MCF 10A (cell line): ENCODE measurements around the gene TCTN2. TPM values are rescaled to one million over a fixed set of nuclear protein-coding genes. Genes with fewer than 3 reads are reported as not detected.

Source experiments
- BruUV-seq: library from RNA; stranded (reverse); fragments of 400-500 nt; replicated peaks from 2 replicates; lab custom pipeline; 2021; lab: Mats Ljungman, UMichigan
- CTCF ChIA-PET: fragments of 300-600 bp; sonication (Branson Sonifier 250); formaldehyde crosslinking; extraction: SDS; loops from one replicate; lab custom pipeline; 2021; ENCODE audit warnings: antibody characterized with exemption, inconsistent platforms; lab: Yijun Ruan, JAX
- POLR2A ChIA-PET: fragments of 300-600, 350-650 bp; sonication (Branson Sonifier 250); formaldehyde crosslinking; extraction: SDS; loops from one replicate; lab custom pipeline; 2020; ENCODE audit warnings: antibody characterized with exemption, inconsistent platforms; lab: Yijun Ruan, JAX
- DNase-seq: peaks from one replicate; pipeline ENCODE4 v3.0.0-alpha.2; 2018; ENCODE audit not compliant: unreplicated experiment
- H3K27ac Mint-ChIP-seq: one replicate; pipeline ENCODE4 v1.8.0; 2022; ENCODE audit warnings: mild to moderate bottlenecking, low read depth, mixed read lengths; ENCODE audit not compliant: unreplicated experiment
- H3K27me3 Mint-ChIP-seq: one replicate; pipeline ENCODE4 v1.8.0; 2022; ENCODE audit warnings: mixed read lengths; ENCODE audit not compliant: insufficient read depth, unreplicated experiment
- H3K36me3 Mint-ChIP-seq: one replicate; pipeline ENCODE4 v1.8.0; 2022; ENCODE audit warnings: mild to moderate bottlenecking, moderate library complexity, mixed read lengths; ENCODE audit not compliant: insufficient read depth, unreplicated experiment
- H3K4me1 Mint-ChIP-seq: one replicate; pipeline ENCODE4 v1.8.0; 2022; ENCODE audit warnings: mixed read lengths; ENCODE audit not compliant: insufficient read depth, unreplicated experiment
- H3K4me3 Mint-ChIP-seq: one replicate; pipeline ENCODE4 v1.8.0; 2022; ENCODE audit warnings: mild to moderate bottlenecking, moderate library complexity, mixed read lengths; ENCODE audit not compliant: unreplicated experiment
- H3K9me3 Mint-ChIP-seq: one replicate; pipeline ENCODE4 v1.8.0; 2022; ENCODE audit warnings: mixed read lengths; ENCODE audit not compliant: unreplicated experiment
- intact Hi-C: fragments of 100-400 bp; cut with micrococcal nuclease; formaldehyde crosslinking; loops from 2 replicates; pipeline ENCODE4 v1.14.1; 2022
- total RNA-seq: library from RNA; stranded (reverse); gene quantifications from 2 replicates; pipeline ENCODE4 v1.2.3, GENCODE V29; 2022
- TF ChIP-seq, protein P1 (sequence below): fragments of 200-600 bp; IDR thresholded peaks from one replicate; pipeline ENCODE4 v1.8.0; 2022; ENCODE audit warnings: antibody characterized with exemption, mild to moderate bottlenecking; ENCODE audit not compliant: unreplicated experiment

TCTN2 gene
- total RNA-seq, 1 experiment from 2014 or later, result 5.0 TPM

DNA sequence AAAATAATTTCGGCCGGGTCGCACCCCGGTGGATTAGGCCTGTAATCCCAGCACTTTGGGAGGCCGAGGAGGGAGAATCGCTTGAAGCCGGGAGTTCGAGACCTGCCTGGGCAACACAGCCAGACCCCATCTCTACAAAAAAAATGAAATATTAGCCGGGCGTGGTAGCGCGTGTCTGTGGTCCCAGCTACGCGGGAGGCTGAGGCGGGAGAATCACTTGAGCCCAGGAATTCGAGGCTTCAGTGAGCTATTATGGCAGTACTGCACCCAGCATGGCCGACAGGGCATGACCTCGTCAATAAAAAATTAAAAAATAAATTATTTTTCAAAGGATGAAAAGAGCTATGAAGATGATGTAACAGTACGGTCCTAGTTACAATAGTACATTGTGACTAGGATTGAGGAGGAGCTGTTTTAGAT lies 36.8 kb upstream of the TCTN2 start:
- peak overlapping the region; percentile 93 for H3K4me3 Mint-ChIP-seq
- TSS peak; percentile 90 for BruUV-seq
- H3K9me3 Mint-ChIP-seq, result no peaks in the 10 kb centered on the region
- CTCF ChIA-PET, result interaction anchor here (0.8 kb wide), 1 partner anchor 51 kb away, joined by 3 read pairs; no protein-coding TSS in a partner anchor
- intact Hi-C loops, result no loop called here
- TF ChIP-seq, protein P1, sequence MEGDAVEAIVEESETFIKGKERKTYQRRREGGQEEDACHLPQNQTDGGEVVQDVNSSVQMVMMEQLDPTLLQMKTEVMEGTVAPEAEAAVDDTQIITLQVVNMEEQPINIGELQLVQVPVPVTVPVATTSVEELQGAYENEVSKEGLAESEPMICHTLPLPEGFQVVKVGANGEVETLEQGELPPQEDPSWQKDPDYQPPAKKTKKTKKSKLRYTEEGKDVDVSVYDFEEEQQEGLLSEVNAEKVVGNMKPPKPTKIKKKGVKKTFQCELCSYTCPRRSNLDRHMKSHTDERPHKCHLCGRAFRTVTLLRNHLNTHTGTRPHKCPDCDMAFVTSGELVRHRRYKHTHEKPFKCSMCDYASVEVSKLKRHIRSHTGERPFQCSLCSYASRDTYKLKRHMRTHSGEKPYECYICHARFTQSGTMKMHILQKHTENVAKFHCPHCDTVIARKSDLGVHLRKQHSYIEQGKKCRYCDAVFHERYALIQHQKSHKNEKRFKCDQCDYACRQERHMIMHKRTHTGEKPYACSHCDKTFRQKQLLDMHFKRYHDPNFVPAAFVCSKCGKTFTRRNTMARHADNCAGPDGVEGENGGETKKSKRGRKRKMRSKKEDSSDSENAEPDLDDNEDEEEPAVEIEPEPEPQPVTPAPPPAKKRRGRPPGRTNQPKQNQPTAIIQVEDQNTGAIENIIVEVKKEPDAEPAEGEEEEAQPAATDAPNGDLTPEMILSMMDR, result no peak
- POLR2A ChIA-PET, result interaction anchor here (0.8 to 1.7 kb wide), 12 partner anchors 8 to 401 kb away, joined by 3 to 5 read pairs (median 4); partner anchors contain the start of genes DDX55, KMT5A, MPHOSPH9 and MTRFR
- no peaks in the 10 kb centered on the region for H3K27me3 Mint-ChIP-seq
- H3K27ac Mint-ChIP-seq, result peak overlapping the region; percentile 99
- H3K36me3 Mint-ChIP-seq, result peaks cover 57% of the 10 kb centered on the region
- peaks cover 9% of the 10 kb centered on the region for H3K4me1 Mint-ChIP-seq
- DNase-seq, result no peak

DNA sequence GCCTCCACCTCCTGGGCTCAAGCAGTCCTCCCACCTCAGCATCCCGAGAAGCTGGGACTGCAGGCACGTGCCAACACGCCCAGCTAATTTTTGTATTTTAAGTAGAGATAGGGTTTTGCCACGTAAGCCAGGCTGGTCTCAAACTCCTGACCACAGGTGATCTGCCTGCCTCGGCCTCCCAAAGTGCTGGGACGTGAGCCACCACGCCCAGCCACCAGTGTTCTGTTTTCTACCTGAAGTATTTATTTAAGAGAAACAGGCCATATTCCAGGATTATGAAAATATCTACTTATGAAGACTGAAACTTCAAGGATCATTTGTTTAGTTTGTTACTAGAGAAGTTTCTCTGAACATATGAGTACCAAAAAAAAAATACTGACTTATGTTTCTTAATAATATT lies 27.0 kb upstream of the TCTN2 start:
- intact Hi-C loops, result no loop called here
- Mint-ChIP-seq H3K36me3 (peaks cover 88% of the 10 kb centered on the region), H3K9me3 (no peaks in the 10 kb centered on the region), H3K27ac (peak overlapping the region; percentile 59), H3K4me1 (no peaks in the 10 kb centered on the region), H3K4me3 (no peak overlapping the region), H3K27me3 (no peaks in the 10 kb centered on the region)
- TF ChIP-seq, protein P1, result no peak
- ChIA-PET CTCF (no interaction called here), POLR2A (interaction anchor here (0.7 to 1.6 kb wide), 2 partner anchors 30 to 42 kb away, joined by 3 to 6 read pairs; partner anchors contain the start of gene DDX55)
- no peak for DNase-seq
- no TSS peak for BruUV-seq

DNA sequence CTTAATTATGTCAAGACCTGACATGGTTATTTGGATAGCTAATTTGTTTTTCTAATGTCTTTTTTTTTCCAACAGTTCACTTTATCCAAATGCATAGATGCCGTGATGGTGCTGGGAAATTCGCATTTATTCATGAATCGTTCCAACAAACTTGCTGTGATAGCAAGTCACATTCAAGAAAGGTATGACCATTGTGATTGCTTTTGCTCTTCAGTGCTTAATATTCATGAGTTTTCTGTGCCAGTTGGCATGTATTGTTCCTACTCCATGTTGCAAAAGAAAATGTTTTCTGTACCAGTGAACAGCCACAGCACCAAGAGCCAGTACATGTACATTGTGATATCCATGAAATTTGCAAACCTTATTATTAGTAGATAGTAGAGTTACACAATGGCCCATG lies 25.5 kb upstream of the TCTN2 start:
- no peaks in the 10 kb centered on the region for H3K4me1 Mint-ChIP-seq
- H3K4me3 Mint-ChIP-seq, result no peak overlapping the region
- no peaks in the 10 kb centered on the region for H3K9me3 Mint-ChIP-seq
- no peak for DNase-seq
- no TSS peak for BruUV-seq
- TF ChIP-seq, protein P1, result no peak
- POLR2A ChIA-PET, result interaction anchor here (0.6 to 1.5 kb wide), 4 partner anchors 10 to 294 kb away, joined by 3 to 5 read pairs (median 4); no protein-coding TSS in a partner anchor
- H3K27me3 Mint-ChIP-seq, result no peaks in the 10 kb centered on the region
- CTCF ChIA-PET, result interaction anchor here (0.6 to 1.2 kb wide), 3 partner anchors 12 to 1510 kb away, joined by 3 to 5 read pairs (median 4); no protein-coding TSS in a partner anchor
- no peak overlapping the region for H3K27ac Mint-ChIP-seq
- intact Hi-C loops, result no loop called here
- H3K36me3 Mint-ChIP-seq, result peaks cover 93% of the 10 kb centered on the region

DNA sequence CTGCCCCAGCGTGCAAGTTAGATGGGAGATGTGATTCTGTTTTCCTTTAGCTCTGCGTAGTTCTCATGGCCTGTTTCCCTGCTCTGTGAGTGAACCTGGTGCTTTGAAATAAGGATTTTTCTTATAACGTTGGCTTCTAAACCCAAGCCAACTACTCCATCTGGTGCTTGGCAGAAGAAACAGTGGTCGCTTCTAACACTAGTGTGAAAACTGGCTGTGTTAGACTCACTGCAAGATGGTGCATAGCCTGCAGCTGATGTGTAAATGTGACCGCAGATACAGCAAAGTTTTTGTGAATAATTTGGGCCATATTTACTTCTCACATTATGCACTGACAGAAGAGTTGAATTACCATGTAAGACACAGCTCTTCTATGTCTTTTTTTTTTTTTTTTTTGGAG lies 25.0 kb upstream of the TCTN2 start:
- H3K36me3 Mint-ChIP-seq, result peaks cover 93% of the 10 kb centered on the region

More for the DNA sequence above, 25.0 kb upstream of the TCTN2 start:
- no TSS peak for BruUV-seq
- ChIA-PET POLR2A (interaction anchor here (1.1 to 1.5 kb wide), 2 partner anchors 10 to 15 kb away, joined by 3 to 5 read pairs; no protein-coding TSS in a partner anchor), CTCF (interaction anchor here (0.6 to 1.2 kb wide), 3 partner anchors 12 to 1511 kb away, joined by 3 to 5 read pairs (median 4); no protein-coding TSS in a partner anchor)
- Mint-ChIP-seq H3K27ac (no peak overlapping the region), H3K4me1 (no peaks in the 10 kb centered on the region), H3K4me3 (no peak overlapping the region), H3K9me3 (no peaks in the 10 kb centered on the region), H3K27me3 (no peaks in the 10 kb centered on the region)
- DNase-seq, result no peak
- intact Hi-C loops, result no loop called here
- TF ChIP-seq, protein P1, result no peak
